ES-I3 (cell line): Measurements from ENCODE around the gene ICOSLG.
"Not testable (repeated sequence)": the region's sequence is repeated elsewhere in the genome, so short reads cannot be mapped to it uniquely, and the experiment has no call there.

Experiments used
- H3K36me3 ChIP-seq: 2 replicates; pipeline ENCODE4 v1.6.1; 2013; ENCODE audit warnings: mild to moderate bottlenecking, low read length, control low read depth, moderate library complexity; ENCODE audit not compliant: insufficient read depth
- H3K4me1 ChIP-seq: 2 replicates; pipeline ENCODE4 v1.6.1; 2013; ENCODE audit warnings: mild to moderate bottlenecking, control low read depth, low read length; ENCODE audit not compliant: insufficient read depth
- H3K9ac ChIP-seq: 2 replicates; pipeline ENCODE4 v1.6.1; 2013; ENCODE audit warnings: low read depth, mild to moderate bottlenecking, low read length, moderate library complexity
- H3K9me3 ChIP-seq: 2 replicates; pipeline ENCODE4 v1.6.1; 2013; ENCODE audit warnings: mild to moderate bottlenecking, low read length, moderate library complexity; ENCODE audit not compliant: control insufficient read depth, insufficient read depth

Gene ICOSLG

DNA sequence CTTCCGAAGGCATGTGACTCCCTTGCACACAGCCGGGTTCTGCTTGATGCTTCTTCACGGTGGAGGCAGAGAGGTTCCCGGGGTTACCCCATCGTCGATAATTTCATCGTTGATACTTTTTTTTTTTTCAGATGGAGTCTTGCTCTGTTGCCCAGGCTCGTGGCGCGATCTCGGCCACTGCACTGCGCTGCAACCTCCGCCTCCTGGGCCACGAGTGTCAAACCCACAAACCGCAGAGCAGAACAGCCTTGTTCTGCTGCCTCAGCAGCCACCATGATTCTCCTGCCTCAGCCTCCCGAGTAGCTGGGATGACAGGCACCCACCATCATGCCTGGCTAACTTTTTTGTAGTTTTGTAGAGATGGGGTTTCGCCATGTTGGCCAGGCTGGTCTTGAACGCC lies 20.1 kb downstream of the ICOSLG start:
- H3K9me3 ChIP-seq, H3K9ac ChIP-seq, H3K4me1 ChIP-seq, H3K36me3 ChIP-seq: not testable (repeated sequence)

DNA sequence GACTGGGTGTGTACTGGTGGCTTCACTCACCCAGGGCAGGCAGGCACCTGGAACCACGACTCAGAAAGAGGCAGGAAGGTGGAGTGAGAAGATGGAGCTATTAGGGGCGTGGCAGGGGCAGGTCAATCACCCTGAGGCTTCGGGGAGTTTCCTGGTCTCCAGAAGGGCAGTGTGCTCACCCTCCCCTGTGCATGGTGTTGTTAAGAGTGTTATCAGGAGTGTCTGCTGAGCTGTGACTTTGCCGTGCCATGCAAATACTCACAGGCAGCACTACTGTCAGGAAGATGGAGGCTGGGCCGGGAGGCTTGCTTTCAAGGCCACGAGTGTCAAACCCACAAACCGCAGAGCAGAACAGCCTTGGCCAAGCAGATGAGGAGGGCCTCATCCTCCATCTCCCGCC lies 22.3 kb downstream of the ICOSLG start:
- not testable (repeated sequence) for H3K36me3 ChIP-seq, H3K9ac ChIP-seq

GRCh38 chr21:44211978-44212377 lies 28.8 kb downstream of the ICOSLG start:
- not testable (repeated sequence) for H3K4me1 ChIP-seq, H3K9ac ChIP-seq, H3K9me3 ChIP-seq, H3K36me3 ChIP-seq

More for the DNA sequence above, 22.3 kb downstream of the ICOSLG start:
- H3K4me1 ChIP-seq, H3K9me3 ChIP-seq: not testable (repeated sequence)

GRCh38 chr21:44211574-44211973 lies 29.2 kb downstream of the ICOSLG start:
- not testable (repeated sequence) for H3K36me3 ChIP-seq, H3K4me1 ChIP-seq, H3K9ac ChIP-seq, H3K9me3 ChIP-seq

DNA sequence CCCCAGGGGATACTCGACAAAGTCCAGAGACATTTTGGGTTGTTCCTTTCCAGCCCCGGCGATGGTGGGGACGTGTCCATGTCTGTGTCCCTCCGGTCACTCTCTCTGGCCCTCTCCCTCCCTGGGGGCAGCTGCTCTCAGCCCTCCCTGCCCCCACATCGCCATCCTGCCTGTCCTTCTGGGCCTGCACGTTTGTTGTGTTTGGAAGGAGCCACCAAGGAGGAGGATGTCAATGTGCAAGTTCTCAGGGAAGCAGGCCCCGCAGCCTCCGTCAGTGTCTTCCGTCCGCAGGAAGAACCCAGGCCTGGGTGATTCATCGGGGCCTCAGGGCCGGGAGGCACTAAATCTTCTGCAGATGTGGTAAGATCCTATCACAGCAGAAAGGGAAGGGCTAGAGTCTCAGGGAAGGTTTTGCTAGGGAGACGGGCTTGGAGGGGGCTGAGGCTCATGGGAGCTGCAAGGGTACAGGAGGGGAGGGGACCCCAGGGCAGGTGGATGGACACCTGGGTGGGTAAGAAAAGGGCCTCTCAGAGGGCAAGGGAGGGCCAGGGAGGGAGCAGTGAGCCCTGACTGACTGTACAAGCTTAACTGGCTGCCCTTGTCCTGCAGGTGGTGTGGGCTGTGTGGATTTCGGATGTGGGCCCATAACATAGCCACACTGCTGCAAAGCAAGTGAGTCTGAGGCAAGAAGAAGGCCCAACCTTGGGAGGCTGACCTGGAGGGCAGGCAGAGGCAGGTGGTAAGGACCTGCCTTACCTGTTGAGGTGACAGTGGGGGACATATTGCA lies 32.7 kb downstream of the ICOSLG start:
- not testable (repeated sequence) for H3K36me3 ChIP-seq, H3K9me3 ChIP-seq, H3K9ac ChIP-seq, H3K4me1 ChIP-seq

- H3K36me3 ChIP-seq, H3K9ac ChIP-seq, H3K9me3 ChIP-seq, H3K4me1 ChIP-seq: not testable (repeated sequence)
These were observed 33.8 kb downstream of the ICOSLG start for GRCh38 chr21:44206698-44207676.

DNA sequence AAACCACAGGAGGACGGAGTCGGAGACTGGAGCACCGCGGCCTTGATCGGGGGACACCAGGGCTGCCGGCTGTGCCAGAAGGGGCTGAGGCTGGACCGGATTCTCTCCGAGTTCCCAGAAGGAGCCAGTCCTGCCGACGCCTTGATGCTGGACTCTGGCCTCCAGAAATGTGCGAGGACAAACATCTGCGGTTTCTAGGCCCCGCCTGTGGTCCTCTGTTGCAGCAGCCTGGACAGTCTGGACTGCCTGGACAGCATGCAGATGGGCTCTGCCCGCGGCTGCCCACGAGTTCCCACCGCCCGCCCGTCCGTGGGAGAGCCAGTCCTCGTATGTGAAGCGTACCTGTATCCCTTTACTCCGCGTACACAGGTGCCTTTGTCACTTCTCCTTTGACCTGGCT lies 34.6 kb downstream of the ICOSLG start:
- not testable (repeated sequence) for H3K9ac ChIP-seq, H3K4me1 ChIP-seq, H3K36me3 ChIP-seq, H3K9me3 ChIP-seq

GRCh38 chr21:44202590-44203299 lies 38.0 kb downstream of the ICOSLG start:
- not testable (repeated sequence) for H3K9me3 ChIP-seq, H3K9ac ChIP-seq, H3K36me3 ChIP-seq, H3K4me1 ChIP-seq

DNA sequence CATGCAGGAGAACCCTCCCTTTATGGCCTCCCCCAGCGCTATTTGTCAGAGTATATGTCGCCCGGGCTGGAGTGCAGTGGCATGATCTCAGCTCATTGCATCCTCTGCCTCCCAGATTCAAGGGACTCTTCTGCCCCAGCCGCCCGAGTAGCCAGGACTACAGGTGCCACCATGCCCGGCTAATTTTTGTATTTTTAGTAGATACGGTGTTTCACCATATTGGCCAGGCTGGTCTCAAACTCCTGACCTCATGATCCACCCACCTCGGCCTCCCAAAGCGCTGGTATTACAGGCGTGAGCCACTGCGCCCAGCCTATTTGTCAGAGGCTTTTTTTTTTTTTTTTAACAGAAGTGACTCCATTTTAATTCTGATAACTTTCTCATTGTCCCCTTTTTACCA lies 40.7 kb downstream of the ICOSLG start:
- H3K9me3 ChIP-seq, H3K36me3 ChIP-seq, H3K9ac ChIP-seq: not testable (repeated sequence)

GRCh38 chr21:44199448-44199847 lies 41.3 kb downstream of the ICOSLG start:
- no peaks in the 10 kb centered on the region for H3K4me1 ChIP-seq
- no peaks in the 10 kb centered on the region for H3K9me3 ChIP-seq
- H3K36me3 ChIP-seq: no peaks in the 10 kb centered on the region
- no peak overlapping the region for H3K9ac ChIP-seq

More for the DNA sequence above, 40.7 kb downstream of the ICOSLG start:
- H3K4me1 ChIP-seq: not testable (repeated sequence)

DNA sequence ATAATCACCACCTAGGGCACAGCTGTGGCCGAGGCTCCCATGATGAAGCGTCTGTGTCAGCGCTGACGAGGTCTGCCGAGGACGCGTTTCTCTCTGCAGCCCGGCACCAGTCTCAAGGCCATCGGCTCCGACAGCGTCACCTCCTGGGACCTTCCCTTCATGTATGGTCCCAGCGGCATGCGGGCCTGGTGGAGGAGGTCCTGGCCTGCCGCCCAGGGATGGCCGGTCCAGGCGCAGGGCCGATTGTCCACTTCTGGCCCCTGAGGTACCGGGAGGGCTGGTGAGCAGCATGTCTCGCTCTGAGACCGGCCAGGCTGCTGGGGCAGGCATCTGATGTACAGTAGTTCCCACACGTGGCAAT lies 43.6 kb downstream of the ICOSLG start:
- H3K36me3 ChIP-seq, H3K4me1 ChIP-seq: not testable (repeated sequence)

DNA sequence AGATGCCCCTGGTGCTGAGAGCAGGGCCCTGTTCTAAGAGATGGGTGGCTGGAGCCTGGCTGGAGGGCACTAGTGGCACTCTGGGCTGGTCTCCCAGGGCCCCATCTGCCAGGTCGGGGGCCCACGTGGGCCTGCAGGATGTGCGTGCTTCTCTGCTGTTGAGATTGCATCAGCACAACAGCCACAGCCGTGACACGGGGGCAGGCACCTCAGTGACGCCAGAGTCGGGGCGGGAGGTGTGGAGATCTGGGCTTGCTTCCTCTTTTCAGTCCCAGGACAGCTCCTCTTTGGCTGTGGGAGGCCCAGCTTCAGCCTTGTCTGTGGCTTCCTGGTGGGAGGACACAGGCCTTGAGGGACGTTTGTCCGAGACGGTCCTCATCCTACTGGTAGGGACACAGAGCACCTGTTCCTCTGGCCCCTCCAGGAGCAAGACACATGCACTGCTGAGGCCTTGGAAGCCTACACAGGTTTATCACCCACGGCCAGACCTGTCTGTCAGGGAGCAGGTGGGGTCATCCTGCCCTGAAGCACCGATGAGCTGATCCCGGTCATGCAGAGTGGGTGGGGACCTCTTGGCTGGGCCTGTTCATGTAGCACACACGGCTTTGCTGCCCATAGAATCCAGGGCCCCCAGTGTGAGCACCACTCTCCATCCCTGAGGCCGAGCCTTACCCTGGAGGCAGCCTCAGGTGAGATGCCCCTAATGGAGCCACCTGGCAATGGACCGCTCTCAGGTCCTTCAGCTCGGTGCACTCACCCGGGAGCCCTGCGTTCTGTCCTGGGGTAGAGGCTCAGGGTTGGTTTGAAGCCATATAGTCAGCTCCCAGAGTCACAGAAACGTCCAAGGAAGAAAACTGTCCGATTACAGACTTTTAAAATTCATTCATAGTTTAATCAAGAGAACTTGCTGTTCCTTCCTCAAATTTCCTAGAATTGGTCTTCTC lies 44.3 kb downstream of the ICOSLG start:
- not testable (repeated sequence) for H3K36me3 ChIP-seq, H3K9me3 ChIP-seq, H3K4me1 ChIP-seq, H3K9ac ChIP-seq

More for the DNA sequence above, 43.6 kb downstream of the ICOSLG start:
- H3K9me3 ChIP-seq, H3K9ac ChIP-seq: not testable (repeated sequence)

GRCh38 chr21:44194888-44195287 lies 45.9 kb downstream of the ICOSLG start:
- not testable (repeated sequence) for H3K9ac ChIP-seq, H3K4me1 ChIP-seq, H3K9me3 ChIP-seq, H3K36me3 ChIP-seq

DNA sequence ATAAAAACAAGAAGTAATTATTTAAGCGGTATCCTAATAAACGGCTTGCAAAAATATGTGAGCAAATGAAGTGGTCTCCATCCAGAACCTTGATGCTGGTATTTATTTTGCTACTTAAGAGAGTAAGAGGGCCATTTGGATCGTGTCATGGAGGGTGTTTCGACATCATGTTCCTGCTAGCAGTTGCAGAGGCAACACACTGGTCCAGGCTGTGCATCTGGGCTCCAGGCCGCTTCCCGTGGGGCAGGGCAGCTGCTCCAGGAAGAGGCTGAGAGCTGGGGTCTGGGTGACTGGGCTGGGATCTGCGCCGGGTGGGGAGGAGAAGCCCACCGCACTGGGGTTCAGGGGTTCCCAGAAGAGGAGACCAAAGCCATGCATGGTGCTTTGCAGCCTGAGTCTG lies 46.3 kb downstream of the ICOSLG start:
- H3K9ac ChIP-seq, H3K4me1 ChIP-seq, H3K9me3 ChIP-seq, H3K36me3 ChIP-seq: not testable (repeated sequence)
